H1 (cell line): ENCODE data around the gene COL6A1. TPM values are rescaled to one million over a fixed set of nuclear protein-coding genes. Genes with fewer than 3 reads are reported as not detected.

Source experiments
- ATF2 ChIP-seq: IDR thresholded peaks from 2 replicates; pipeline ENCODE4 v1.6.1; 2012; ENCODE audit warnings: low read length, inconsistent platforms
- BACH1 ChIP-seq: IDR thresholded peaks from 2 replicates; pipeline ENCODE4 v1.6.1; 2012; ENCODE audit warnings: low read length, improper control_type of control experiment
- CEBPB ChIP-seq: IDR thresholded peaks from 2 replicates; pipeline ENCODE4 v1.6.1; 2012; ENCODE audit warnings: low read depth, low read length
- HDAC6 ChIP-seq: IDR thresholded peaks from one replicate; pipeline ENCODE4 v1.7.1; 2012; ENCODE audit warnings: low read depth, mild to moderate bottlenecking, inconsistent platforms, low read length, moderate library complexity
- JUND ChIP-seq: IDR thresholded peaks from 2 replicates; pipeline ENCODE4 v1.6.1; 2011; ENCODE audit warnings: mild to moderate bottlenecking, improper control_type of control experiment, low read length
- SRF ChIP-seq: IDR thresholded peaks from 2 replicates; pipeline ENCODE4 v1.6.1; 2011; ENCODE audit warnings: mild to moderate bottlenecking, low read depth, low read length, moderate library complexity
- TAF1 ChIP-seq: IDR thresholded peaks from 2 replicates; pipeline ENCODE4 v1.6.1; 2011; ENCODE audit warnings: mild to moderate bottlenecking, low read depth, low read length
- USF2 ChIP-seq: IDR thresholded peaks from 2 replicates; pipeline ENCODE4 v1.6.1; 2011; ENCODE audit warnings: low read length, improper control_type of control experiment
- polyA plus RNA-seq, 7 experiments: library from polyadenylated mRNA; depleted of rRNA in 3 of 7; stranded (reverse) in 5 of 7; unstranded in 2 of 7; fragments of >200 nt in 5 of 7; fragments of 200-250 nt in 2 of 7; gene quantifications; 1 replicate in 5 of 7; 2 replicates in 1 of 7; 4 replicates in 1 of 7; pipeline versions ENCODE4 v1.2.1 to v1.2.3, GENCODE V29; 2011 to 2013; ENCODE audit warnings: missing spikeins in 2 of 7, mixed read lengths in 2 of 7
- total RNA-seq: library from RNA; stranded (reverse); fragmentation: NEBNext Ultra II Directional; extraction: Animal tissue kit (Norgen Biotek cat#: 25700); gene quantifications from 2 replicates; pipeline ENCODE4 v1.2.1, GENCODE V29; 2021

Gene COL6A1
- total and polyA plus RNA-seq, 2 of the 8 experiments (the other 6 are each of a cell fraction or from before 2014, with no cell fraction given) = 100 to 115 TPM

- no peak for TF ChIP-seq TAF1
- no peak for TF ChIP-seq CEBPB
- TF ChIP-seq JUND = no peak
- no peak for TF ChIP-seq HDAC6
- TF ChIP-seq ATF2 = no peak
- no peak for TF ChIP-seq USF2
- no peak for TF ChIP-seq BACH1
- TF ChIP-seq SRF = no peak
Observed at GRCh38 chr21:46025113-46025770, 43.7 kb downstream of the COL6A1 start (continued).
